PC-9 (cell line): ENCODE measurements around the gene MITF. TPM values are rescaled to one million over a fixed set of nuclear protein-coding genes. Genes with fewer than 3 reads are reported as not detected.

Source experiments
- BruUV-seq: library from RNA; stranded (reverse); fragments of 400-500 nt; replicated peaks from 2 replicates; lab custom pipeline; 2021; lab: Mats Ljungman, UMichigan
- CTCF ChIA-PET: fragments of 300-600 bp; sonication (Branson Sonifier 250); formaldehyde crosslinking; loops from one replicate; lab custom pipeline; 2022; ENCODE audit warnings: antibody characterized with exemption; lab: Charles Lee
- POLR2A ChIA-PET: fragments of 300-600 bp; sonication (Branson Sonifier 250); formaldehyde crosslinking; loops from one replicate; lab custom pipeline; 2022; ENCODE audit warnings: antibody characterized with exemption; ENCODE audit not compliant: unreplicated experiment; lab: Charles Lee
- DNase-seq, 2 experiments: peaks; one replicate each; pipeline versions ENCODE4 v3.0.0 to v3.0.0-alpha.2; 2015 to 2022; ENCODE audit warnings: mixed read lengths in 1 of 2
- H2AFZ ChIP-seq: fragments of 200-600 bp; sonication (generic); 2 replicates; pipeline ENCODE4 v1.8.1; 2017; ENCODE audit warnings: antibody characterized with exemption
- H3F3A ChIP-seq: fragments of 200-600 bp; sonication (generic); 2 replicates; pipeline ENCODE4 v1.8.1; 2017; ENCODE audit warnings: antibody characterized with exemption, mild to moderate bottlenecking, low read depth; ENCODE audit not compliant: insufficient read depth
- H3K27ac ChIP-seq: fragments of 200-600 bp; sonication (generic); 2 replicates; pipeline ENCODE4 v1.6.1; 2016; ENCODE audit warnings: mixed run types
- H3K27me3 ChIP-seq: fragments of 200-600 bp; sonication (generic); 2 replicates; pipeline ENCODE4 v1.6.1; 2016; ENCODE audit warnings: low read depth, mixed run types; ENCODE audit not compliant: insufficient read depth
- H3K36me3 ChIP-seq: fragments of 200-600 bp; sonication (generic); 2 replicates; pipeline ENCODE4 v1.6.1; 2016; ENCODE audit warnings: low read depth, mixed run types
- H3K4me1 ChIP-seq: fragments of 200-600 bp; sonication (generic); replicated peaks from 2 replicates; pipeline ENCODE4 v1.6.1; 2016; ENCODE audit warnings: mixed run types; ENCODE audit not compliant: insufficient read depth
- H3K4me2 ChIP-seq: fragments of 200-600 bp; sonication (generic); 2 replicates; pipeline ENCODE4 v1.6.1; 2017; ENCODE audit warnings: mixed run types
- H3K4me3 ChIP-seq: fragments of 200-600 bp; sonication (generic); 2 replicates; pipeline ENCODE4 v1.6.1; 2016; ENCODE audit warnings: mixed run types
- H3K79me2 ChIP-seq: fragments of 200-600 bp; sonication (generic); 2 replicates; pipeline ENCODE4 v1.6.1; 2017; ENCODE audit warnings: low read depth, mixed run types
- H3K9me2 ChIP-seq: fragments of 200-600 bp; sonication (generic); 2 replicates; pipeline ENCODE4 v1.8.1; 2017; ENCODE audit warnings: mild to moderate bottlenecking; ENCODE audit not compliant: insufficient read depth
- H3K9me3 ChIP-seq: fragments of 200-600 bp; sonication (generic); 2 replicates; pipeline ENCODE4 v1.8.1; 2016; ENCODE audit warnings: low read depth; ENCODE audit not compliant: insufficient read depth
- H4K20me1 ChIP-seq: fragments of 200-600 bp; sonication (generic); 2 replicates; pipeline ENCODE4 v1.8.1; 2017; ENCODE audit not compliant: insufficient read depth
- CTCF ChIP-seq: fragments of 200-600 bp; sonication (generic); conservative IDR thresholded peaks from 2 replicates; pipeline ENCODE4 v1.6.1; 2017; ENCODE audit warnings: mixed run types, antibody characterized with exemption, mild to moderate bottlenecking, moderate library complexity
- EZH2 ChIP-seq: fragments of 200-600 bp; sonication (generic); IDR thresholded peaks from 2 replicates; pipeline ENCODE4 v1.8.0; 2017; ENCODE audit warnings: antibody characterized with exemption, low read depth
- intact Hi-C: fragments of 100-400 bp; cut with micrococcal nuclease; formaldehyde crosslinking; loops from one replicate; pipeline ENCODE4 v1.10.0; 2022; ENCODE audit not compliant: unreplicated experiment
- total RNA-seq: library from RNA; stranded (reverse); gene quantifications from 2 replicates; pipeline ENCODE4 v1.2.3, GENCODE V29; 2021

MITF gene
- total RNA-seq, 1 experiment from 2014 or later: 15.5 TPM

- ChIA-PET POLR2A (no interaction called here), CTCF (no interaction called here)
- H3K9me3 ChIP-seq: no peaks in the 10 kb centered on the region
- intact Hi-C loops: no loop called here
- H3K4me1 ChIP-seq: no peaks in the 10 kb centered on the region
- BruUV-seq: no TSS peak
- no peak overlapping the region for H3K4me2 ChIP-seq
- no peak overlapping the region for H2AFZ ChIP-seq
- DNase-seq: no peak
- no peak overlapping the region for H3K27ac ChIP-seq
- H3F3A ChIP-seq: no peaks in the 10 kb centered on the region
- H4K20me1 ChIP-seq: no peaks in the 10 kb centered on the region
- TF ChIP-seq CTCF (no peak), EZH2 (no peak)
- H3K36me3 ChIP-seq: no peaks in the 10 kb centered on the region
- H3K4me3 ChIP-seq: no peak overlapping the region
- no peaks in the 10 kb centered on the region for H3K9me2 ChIP-seq
- peaks cover 28% of the 10 kb centered on the region for H3K27me3 ChIP-seq
- no peaks in the 10 kb centered on the region for H3K79me2 ChIP-seq
Observed at GRCh38 chr3:69993757-69994156, 254.5 kb downstream of the MITF start.

GRCh38 chr3:69994919-69995318 lies 255.7 kb downstream of the MITF start:
- no peak overlapping the region for H3K4me2 ChIP-seq
- no peaks in the 10 kb centered on the region for H3K9me2 ChIP-seq
- no peaks in the 10 kb centered on the region for H3F3A ChIP-seq
- DNase-seq: no peak
- intact Hi-C loops: no loop called here
- H4K20me1 ChIP-seq: no peaks in the 10 kb centered on the region
- ChIA-PET POLR2A (no interaction called here), CTCF (no interaction called here)
- peaks cover 32% of the 10 kb centered on the region for H3K27me3 ChIP-seq
- no peak overlapping the region for H3K4me3 ChIP-seq
- H2AFZ ChIP-seq: no peak overlapping the region
- H3K4me1 ChIP-seq: no peaks in the 10 kb centered on the region
- no peak overlapping the region for H3K27ac ChIP-seq
- BruUV-seq: no TSS peak
- no peaks in the 10 kb centered on the region for H3K79me2 ChIP-seq
- no peaks in the 10 kb centered on the region for H3K36me3 ChIP-seq
- H3K9me3 ChIP-seq: no peaks in the 10 kb centered on the region
- TF ChIP-seq CTCF (no peak), EZH2 (no peak)

GRCh38 chr3:69997631-69998307 lies 258.5 kb downstream of the MITF start:
- ChIA-PET CTCF (no interaction called here), POLR2A (no interaction called here)
- Histone ChIP-seq H3K4me1 (no peaks in the 10 kb centered on the region), H3K9me3 (no peaks in the 10 kb centered on the region), H3K27ac (no peak overlapping the region), H3K9me2 (no peaks in the 10 kb centered on the region), H3F3A (no peaks in the 10 kb centered on the region), H3K79me2 (no peaks in the 10 kb centered on the region), H3K4me3 (no peak overlapping the region), H4K20me1 (no peaks in the 10 kb centered on the region), H3K36me3 (no peaks in the 10 kb centered on the region), H2AFZ (no peak overlapping the region), H3K27me3 (peaks cover 29% of the 10 kb centered on the region), H3K4me2 (no peak overlapping the region)
- TF ChIP-seq EZH2 (no peak), CTCF (no peak)
- BruUV-seq: no TSS peak
- no peak for DNase-seq
- intact Hi-C loops: no loop called here
